ENCODE data around the gene MEG3.

The MEG3 gene

DNA sequence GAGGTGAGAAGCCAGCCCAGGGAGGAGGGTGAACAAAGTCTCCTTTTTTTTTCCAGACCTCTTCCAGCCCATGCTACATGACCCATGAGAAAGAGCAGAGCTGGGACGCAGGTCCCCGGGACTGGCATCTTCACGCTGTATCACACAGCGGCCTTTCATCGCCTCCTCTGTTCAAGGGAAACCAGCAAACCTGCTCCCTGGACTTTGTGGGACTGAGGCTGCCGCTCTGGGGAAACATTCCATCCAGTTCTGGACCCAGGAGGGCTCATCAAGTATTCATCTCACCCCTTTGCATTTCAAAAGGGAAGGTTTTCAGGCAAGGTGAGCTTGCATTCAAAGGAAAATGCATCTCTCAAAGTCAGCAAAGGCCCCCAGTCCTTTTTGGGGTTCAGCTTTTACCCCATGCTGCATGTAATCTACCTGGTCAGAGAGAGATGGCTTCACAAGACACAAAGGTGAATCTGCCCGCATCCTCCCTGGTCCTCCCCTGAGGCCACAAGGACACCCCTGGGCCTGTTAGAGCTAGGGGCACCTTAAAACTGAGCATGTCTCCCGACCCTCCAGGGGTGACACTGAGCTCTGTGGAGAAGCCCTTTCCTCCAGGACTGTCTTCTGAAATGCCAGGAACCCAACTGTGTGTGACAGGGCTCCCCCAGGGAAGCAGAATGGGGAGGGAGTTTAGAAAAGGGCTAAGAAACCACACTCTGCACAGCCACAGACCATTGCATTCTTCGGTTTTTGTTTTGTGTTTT is 21.2 kb upstream of the MEG3 start:
- no peaks in the 10 kb centered on the region for H3F3A ChIP-seq (ENCODE audit: low read depth)
- H3K36me3 ChIP-seq (ENCODE audit: insufficient read depth, low read length), result no peaks in the 10 kb centered on the region
- H2AFZ ChIP-seq (ENCODE audit: low read length), result no peak overlapping the region
- H3K4me1 ChIP-seq (ENCODE audit: insufficient read depth, low read length, poor library complexity, severe bottlenecking), result no peaks in the 10 kb centered on the region
- no peak for TF ChIP-seq EZH2phosphoT487 (IDR thresholded peaks at IDR 0.05; ENCODE audit: borderline replicate concordance)
- TF ChIP-seq, protein P1, sequence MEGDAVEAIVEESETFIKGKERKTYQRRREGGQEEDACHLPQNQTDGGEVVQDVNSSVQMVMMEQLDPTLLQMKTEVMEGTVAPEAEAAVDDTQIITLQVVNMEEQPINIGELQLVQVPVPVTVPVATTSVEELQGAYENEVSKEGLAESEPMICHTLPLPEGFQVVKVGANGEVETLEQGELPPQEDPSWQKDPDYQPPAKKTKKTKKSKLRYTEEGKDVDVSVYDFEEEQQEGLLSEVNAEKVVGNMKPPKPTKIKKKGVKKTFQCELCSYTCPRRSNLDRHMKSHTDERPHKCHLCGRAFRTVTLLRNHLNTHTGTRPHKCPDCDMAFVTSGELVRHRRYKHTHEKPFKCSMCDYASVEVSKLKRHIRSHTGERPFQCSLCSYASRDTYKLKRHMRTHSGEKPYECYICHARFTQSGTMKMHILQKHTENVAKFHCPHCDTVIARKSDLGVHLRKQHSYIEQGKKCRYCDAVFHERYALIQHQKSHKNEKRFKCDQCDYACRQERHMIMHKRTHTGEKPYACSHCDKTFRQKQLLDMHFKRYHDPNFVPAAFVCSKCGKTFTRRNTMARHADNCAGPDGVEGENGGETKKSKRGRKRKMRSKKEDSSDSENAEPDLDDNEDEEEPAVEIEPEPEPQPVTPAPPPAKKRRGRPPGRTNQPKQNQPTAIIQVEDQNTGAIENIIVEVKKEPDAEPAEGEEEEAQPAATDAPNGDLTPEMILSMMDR (conservative IDR thresholded peaks at IDR 0.05; ENCODE audit: low read length), result no peak
- H3K9ac ChIP-seq (ENCODE audit: low read depth, low read length, poor library complexity, severe bottlenecking), result no peak overlapping the region
- no peaks in the 10 kb centered on the region for H4K20me1 ChIP-seq (ENCODE audit: insufficient read depth, low read length, poor library complexity, severe bottlenecking)
- H3K4me2 ChIP-seq (ENCODE audit: low read depth, low read length, poor library complexity, severe bottlenecking), result no peak overlapping the region
- H3K4me3 ChIP-seq (ENCODE audit: low read length, poor library complexity, severe bottlenecking), result no peak overlapping the region
- no peaks in the 10 kb centered on the region for H3K9me2 ChIP-seq (replicated peaks; ENCODE audit: low read depth, low read length)
- no peaks in the 10 kb centered on the region for H3K79me2 ChIP-seq (ENCODE audit: insufficient read depth, low read length)
- peaks cover 18% of the 10 kb centered on the region; the same call in 1 of the 2 replicates for H3K9me3 ChIP-seq (ENCODE audit: insufficient read depth, low read depth, low read length)
- no peaks in the 10 kb centered on the region for H3K27me3 ChIP-seq (ENCODE audit: insufficient read depth, low read length, poor library complexity, severe bottlenecking)

DNA sequence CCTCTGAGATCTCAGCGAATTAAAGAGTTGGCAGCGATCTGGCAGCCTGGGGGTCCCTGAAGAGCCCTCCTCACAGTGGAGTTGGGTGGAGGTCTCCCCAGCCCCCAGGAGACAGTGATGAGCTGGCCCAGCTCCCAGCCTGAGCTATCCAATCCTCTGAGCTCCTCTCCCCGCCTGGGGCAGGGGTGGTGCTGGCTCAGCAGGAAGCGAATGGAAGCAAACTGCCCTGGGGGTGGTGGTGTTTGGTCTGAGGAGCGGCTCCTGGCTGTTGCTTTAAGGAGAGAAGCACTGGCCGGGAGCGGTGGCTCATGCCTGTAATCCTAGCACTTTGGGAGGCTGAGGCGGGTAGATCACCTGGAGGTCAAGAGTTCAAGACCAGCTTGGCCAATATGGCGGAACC is 19.5 kb upstream of the MEG3 start:
- Histone ChIP-seq H4K20me1 (ENCODE audit: insufficient read depth, low read length, poor library complexity, severe bottlenecking) (no peaks in the 10 kb centered on the region), H3K4me3 (ENCODE audit: low read length, poor library complexity, severe bottlenecking) (no peak overlapping the region), H3K27me3 (ENCODE audit: insufficient read depth, low read length, poor library complexity, severe bottlenecking) (no peaks in the 10 kb centered on the region), H3K9me2 (replicated peaks; ENCODE audit: low read depth, low read length) (no peaks in the 10 kb centered on the region), H3K4me1 (ENCODE audit: insufficient read depth, low read length, poor library complexity, severe bottlenecking) (no peaks in the 10 kb centered on the region), H2AFZ (ENCODE audit: low read length) (no peak overlapping the region), H3K9ac (ENCODE audit: low read depth, low read length, poor library complexity, severe bottlenecking) (no peak overlapping the region), H3K4me2 (ENCODE audit: low read depth, low read length, poor library complexity, severe bottlenecking) (no peak overlapping the region), H3K9me3 (ENCODE audit: insufficient read depth, low read depth, low read length) (peaks cover 32% of the 10 kb centered on the region; the same call in 1 of the 2 replicates), H3K36me3 (ENCODE audit: insufficient read depth, low read length) (no peaks in the 10 kb centered on the region), H3K79me2 (ENCODE audit: insufficient read depth, low read length) (no peaks in the 10 kb centered on the region), H3F3A (ENCODE audit: low read depth) (no peaks in the 10 kb centered on the region)
- TF ChIP-seq, protein P1 (conservative IDR thresholded peaks at IDR 0.05; ENCODE audit: low read length), result no peak
- TF ChIP-seq EZH2phosphoT487 (IDR thresholded peaks at IDR 0.05; ENCODE audit: borderline replicate concordance), result no peak

DNA sequence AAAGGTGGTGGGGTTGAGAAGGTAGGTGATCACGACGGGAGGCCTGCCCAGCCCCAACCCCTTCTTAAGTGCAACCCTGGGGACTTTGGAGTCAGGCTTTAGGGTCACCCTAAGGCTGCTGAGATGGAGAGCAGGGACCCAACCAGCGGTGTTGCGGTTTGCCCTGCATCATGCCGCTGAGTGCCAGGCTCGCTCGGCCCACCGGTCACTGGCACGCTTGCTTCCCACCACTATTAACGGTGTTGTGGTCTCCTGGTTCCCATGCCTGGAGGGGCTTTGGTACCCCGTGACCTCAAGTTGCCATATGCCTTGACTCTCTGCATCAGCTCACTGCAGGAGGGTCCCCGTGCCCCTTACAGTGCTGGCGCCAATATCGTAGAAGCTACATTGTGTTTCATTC is 18.4 kb upstream of the MEG3 start:
- H3K4me2 ChIP-seq (ENCODE audit: low read depth, low read length, poor library complexity, severe bottlenecking), result no peak overlapping the region
- H3K9ac ChIP-seq (ENCODE audit: low read depth, low read length, poor library complexity, severe bottlenecking), result no peak overlapping the region
- no peak overlapping the region for H2AFZ ChIP-seq (ENCODE audit: low read length)

More for the DNA sequence above, 18.4 kb upstream of the MEG3 start:
- H4K20me1 ChIP-seq (ENCODE audit: insufficient read depth, low read length, poor library complexity, severe bottlenecking), result no peaks in the 10 kb centered on the region
- no peaks in the 10 kb centered on the region for H3K36me3 ChIP-seq (ENCODE audit: insufficient read depth, low read length)
- TF ChIP-seq, protein P1 (conservative IDR thresholded peaks at IDR 0.05; ENCODE audit: low read length), result no peak
- no peak for TF ChIP-seq EZH2phosphoT487 (IDR thresholded peaks at IDR 0.05; ENCODE audit: borderline replicate concordance)
- no peaks in the 10 kb centered on the region for H3K79me2 ChIP-seq (ENCODE audit: insufficient read depth, low read length)
- no peaks in the 10 kb centered on the region for H3K9me2 ChIP-seq (replicated peaks; ENCODE audit: low read depth, low read length)
- no peaks in the 10 kb centered on the region for H3F3A ChIP-seq (ENCODE audit: low read depth)
- no peaks in the 10 kb centered on the region for H3K4me1 ChIP-seq (ENCODE audit: insufficient read depth, low read length, poor library complexity, severe bottlenecking)
- H3K27me3 ChIP-seq (ENCODE audit: insufficient read depth, low read length, poor library complexity, severe bottlenecking), result no peaks in the 10 kb centered on the region
- peaks cover 38% of the 10 kb centered on the region; the same call in 1 of the 2 replicates for H3K9me3 ChIP-seq (ENCODE audit: insufficient read depth, low read depth, low read length)
- H3K4me3 ChIP-seq (ENCODE audit: low read length, poor library complexity, severe bottlenecking), result no peak overlapping the region

All from Loucy (cell line).